ENCODE measurements around the gene TNS3.

The TNS3 gene

GRCh38 chr7:47332213-47332612, 249.7 kb downstream of the TNS3 start:
- TF ChIP-seq, protein P1, sequence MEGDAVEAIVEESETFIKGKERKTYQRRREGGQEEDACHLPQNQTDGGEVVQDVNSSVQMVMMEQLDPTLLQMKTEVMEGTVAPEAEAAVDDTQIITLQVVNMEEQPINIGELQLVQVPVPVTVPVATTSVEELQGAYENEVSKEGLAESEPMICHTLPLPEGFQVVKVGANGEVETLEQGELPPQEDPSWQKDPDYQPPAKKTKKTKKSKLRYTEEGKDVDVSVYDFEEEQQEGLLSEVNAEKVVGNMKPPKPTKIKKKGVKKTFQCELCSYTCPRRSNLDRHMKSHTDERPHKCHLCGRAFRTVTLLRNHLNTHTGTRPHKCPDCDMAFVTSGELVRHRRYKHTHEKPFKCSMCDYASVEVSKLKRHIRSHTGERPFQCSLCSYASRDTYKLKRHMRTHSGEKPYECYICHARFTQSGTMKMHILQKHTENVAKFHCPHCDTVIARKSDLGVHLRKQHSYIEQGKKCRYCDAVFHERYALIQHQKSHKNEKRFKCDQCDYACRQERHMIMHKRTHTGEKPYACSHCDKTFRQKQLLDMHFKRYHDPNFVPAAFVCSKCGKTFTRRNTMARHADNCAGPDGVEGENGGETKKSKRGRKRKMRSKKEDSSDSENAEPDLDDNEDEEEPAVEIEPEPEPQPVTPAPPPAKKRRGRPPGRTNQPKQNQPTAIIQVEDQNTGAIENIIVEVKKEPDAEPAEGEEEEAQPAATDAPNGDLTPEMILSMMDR (IDR thresholded peaks at IDR 0.05; ENCODE audit: insufficient read depth, missing control alignments) = no peak
- DNase-seq (ENCODE audit: insufficient read length, low spot score) (no peak), FAIRE-seq (no peak)

GRCh38 chr7:47331179-47331565, 250.7 kb downstream of the TNS3 start:
- FAIRE-seq = no peak
- no peak for DNase-seq (ENCODE audit: insufficient read length, low spot score)
- TF ChIP-seq, protein P1 (IDR thresholded peaks at IDR 0.05; ENCODE audit: insufficient read depth, missing control alignments) = no peak

GRCh38 chr7:47330561-47331178, 251.2 kb downstream of the TNS3 start:
- TF ChIP-seq, protein P1 (IDR thresholded peaks at IDR 0.05; ENCODE audit: insufficient read depth, missing control alignments) = no peak
- FAIRE-seq (no peak), DNase-seq (ENCODE audit: insufficient read length, low spot score) (no peak)

GRCh38 chr7:47330026-47330425, 251.9 kb downstream of the TNS3 start:
- DNase-seq (ENCODE audit: insufficient read length, low spot score) (no peak), FAIRE-seq (no peak)
- TF ChIP-seq, protein P1 (IDR thresholded peaks at IDR 0.05; ENCODE audit: insufficient read depth, missing control alignments) = no peak

DNA sequence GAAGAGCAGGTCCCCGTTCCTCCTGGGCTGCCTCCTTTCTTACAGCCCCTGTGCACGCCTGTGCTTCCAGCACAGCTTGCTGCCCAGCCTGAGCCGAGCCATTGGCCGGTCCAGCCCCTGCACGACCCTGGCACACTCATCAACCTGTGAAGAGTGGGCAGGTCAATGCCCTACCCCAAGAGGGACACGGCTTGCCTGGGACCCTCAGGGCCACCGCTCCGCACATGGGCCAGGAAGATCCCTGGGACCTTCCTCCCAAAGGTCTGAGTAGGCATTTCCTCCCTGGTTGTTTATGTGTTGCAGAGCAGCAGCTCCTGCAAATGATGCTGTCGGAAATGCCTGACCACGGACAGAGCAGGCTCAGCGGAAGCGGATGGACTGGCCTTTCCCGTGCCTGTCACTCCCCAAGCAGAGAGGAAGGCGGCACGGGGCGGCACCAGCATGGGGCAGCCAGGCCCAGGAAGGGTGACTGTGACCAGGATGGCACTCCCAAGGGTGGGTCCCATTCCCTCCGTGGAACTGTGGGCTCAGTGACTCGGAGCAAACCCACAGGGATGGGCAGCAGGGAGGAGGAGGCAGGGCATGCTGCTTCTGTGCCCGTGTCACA, 252.5 kb downstream of the TNS3 start:
- DNase-seq (ENCODE audit: insufficient read length, low spot score) = no peak
- FAIRE-seq = no peak
- TF ChIP-seq, protein P1 (IDR thresholded peaks at IDR 0.05; ENCODE audit: insufficient read depth, missing control alignments) = no peak

- DNase-seq (ENCODE audit: insufficient read length, low spot score) = no peak
- TF ChIP-seq, protein P1 (IDR thresholded peaks at IDR 0.05; ENCODE audit: insufficient read depth, missing control alignments) = no peak
- FAIRE-seq = no peak
These were observed 253.3 kb downstream of the TNS3 start for GRCh38 chr7:47328392-47329319.

Measured in D721Med (cell line).